ENCODE data around the gene AFF4.

DNA sequence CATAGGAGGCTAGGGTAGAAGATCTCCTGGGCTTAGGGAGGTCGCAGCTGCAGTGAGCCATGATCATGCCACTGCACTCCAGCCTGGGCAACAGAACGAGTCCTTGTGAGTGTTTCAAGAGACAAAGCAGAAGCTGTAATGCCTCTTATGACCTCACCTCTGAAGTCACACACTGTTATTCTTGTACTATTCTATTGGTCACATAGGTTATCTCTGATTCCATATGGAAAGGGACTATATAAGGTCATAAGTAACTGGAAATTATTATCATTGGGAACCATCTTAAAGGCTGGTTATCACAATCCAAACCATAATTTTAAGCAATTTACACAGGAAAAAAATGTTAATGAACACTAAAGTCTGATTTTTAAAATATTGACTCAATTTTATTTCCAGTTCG, 17.9 kb upstream of the AFF4 start:
- no peak for TF ChIP-seq CTCF (IDR thresholded peaks at IDR 0.05 in 4 of 5, conservative IDR thresholded peaks at IDR 0.05 in 1 of 5)
- TF ChIP-seq POLR2A (IDR thresholded peaks at IDR 0.05), result no peak
